ENCODE data around the gene DBNDD1.
A peak's percentile ranks its signal among the peaks of the same experiment; 100 is the strongest.

DBNDD1 gene

DNA sequence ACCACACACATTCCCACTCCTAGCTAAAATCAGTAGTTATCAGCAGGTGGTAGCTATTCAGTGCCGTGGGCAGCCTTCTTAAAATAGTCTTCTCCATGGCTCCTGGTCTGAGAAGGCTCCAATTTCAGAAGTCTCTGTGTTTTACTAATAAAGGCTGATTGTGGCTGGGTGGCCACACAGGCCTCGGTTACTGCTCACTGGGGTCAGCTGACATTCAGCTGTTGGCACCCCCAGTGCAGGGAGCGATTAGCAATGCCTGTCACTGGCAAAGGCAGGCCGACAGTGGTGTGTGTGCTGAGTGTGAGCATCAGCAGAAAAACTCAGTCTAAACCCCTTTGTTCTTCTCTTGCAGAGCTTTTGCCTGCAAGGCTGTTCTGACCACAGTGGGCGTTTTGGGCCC, 16.6 kb upstream of the DBNDD1 start:
- no peak for DNase-seq (ENCODE audit: low read depth)

DNA sequence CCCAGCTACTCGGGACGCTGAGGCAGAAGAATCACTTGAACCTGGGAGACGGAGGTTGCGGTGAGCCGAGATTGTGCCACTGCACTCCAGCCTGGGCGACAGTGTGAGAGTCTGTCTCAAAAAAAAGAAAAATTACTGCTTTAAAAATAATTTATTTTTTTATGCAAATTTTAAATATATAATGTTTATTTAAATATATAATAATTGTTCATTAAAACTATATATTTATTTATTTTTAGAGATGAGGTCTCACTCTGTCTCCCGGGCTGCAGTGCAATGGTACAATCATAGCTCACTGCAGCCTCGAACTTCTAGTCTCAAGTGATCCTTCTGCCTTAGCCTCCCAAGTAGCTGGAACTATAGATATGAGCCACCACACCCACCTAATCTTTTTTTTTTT, 15.2 kb upstream of the DBNDD1 start:
- no peak for DNase-seq (ENCODE audit: low read depth)

DNA sequence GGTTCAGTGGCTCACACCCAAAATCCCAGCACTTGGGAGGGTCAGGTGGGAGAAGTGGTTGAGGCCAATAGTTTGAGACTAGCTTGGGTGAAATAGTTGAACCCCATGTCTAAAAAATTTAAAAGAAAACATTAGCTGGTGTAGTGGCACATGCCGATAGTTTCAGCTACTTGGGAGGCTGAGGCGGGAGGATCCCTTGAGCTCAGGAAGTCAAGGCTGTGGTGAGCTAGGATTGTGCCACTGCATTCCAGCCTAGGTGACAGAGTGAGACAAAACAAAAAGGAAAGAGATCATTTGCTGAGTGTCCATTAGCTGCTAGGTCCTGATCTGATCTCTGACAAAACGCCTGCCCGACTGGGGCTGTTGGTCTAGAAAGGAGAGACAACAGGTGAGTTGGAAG, 14.1 kb upstream of the DBNDD1 start:
- DNase-seq (ENCODE audit: low read depth), result no peak

DNA sequence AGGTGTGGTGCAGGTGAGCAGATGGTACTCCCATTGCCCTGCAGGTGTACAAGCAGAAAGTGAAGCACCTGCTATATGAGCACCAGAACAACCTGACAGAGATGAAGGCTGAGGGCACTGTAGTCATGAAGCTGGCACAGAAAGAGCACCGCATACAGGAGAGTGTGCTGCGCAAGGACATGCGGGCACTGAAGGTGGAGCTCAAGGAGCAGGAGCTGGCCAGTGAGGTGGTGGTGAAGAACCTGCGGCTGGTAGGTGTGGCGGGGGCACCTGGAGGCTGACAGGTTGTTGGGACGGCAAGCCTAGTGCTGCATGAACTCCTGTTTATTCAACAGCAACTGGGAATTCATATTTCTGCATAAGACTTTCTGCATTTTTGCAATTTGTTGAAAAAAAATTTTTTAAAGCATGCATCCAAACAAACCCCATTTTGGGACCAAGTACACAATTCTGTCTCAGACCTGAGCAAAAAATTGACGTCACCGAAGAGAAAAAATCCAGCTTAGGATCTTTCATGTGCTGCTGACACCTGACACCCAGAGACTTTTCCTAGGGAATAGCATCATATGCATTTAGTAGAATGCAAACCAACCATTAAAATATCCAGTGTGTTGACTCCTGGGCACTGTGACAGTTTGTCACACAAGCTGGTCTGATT, 13.5 kb upstream of the DBNDD1 start:
- DNase-seq (ENCODE audit: low read depth), result peak; percentile 21

DNA sequence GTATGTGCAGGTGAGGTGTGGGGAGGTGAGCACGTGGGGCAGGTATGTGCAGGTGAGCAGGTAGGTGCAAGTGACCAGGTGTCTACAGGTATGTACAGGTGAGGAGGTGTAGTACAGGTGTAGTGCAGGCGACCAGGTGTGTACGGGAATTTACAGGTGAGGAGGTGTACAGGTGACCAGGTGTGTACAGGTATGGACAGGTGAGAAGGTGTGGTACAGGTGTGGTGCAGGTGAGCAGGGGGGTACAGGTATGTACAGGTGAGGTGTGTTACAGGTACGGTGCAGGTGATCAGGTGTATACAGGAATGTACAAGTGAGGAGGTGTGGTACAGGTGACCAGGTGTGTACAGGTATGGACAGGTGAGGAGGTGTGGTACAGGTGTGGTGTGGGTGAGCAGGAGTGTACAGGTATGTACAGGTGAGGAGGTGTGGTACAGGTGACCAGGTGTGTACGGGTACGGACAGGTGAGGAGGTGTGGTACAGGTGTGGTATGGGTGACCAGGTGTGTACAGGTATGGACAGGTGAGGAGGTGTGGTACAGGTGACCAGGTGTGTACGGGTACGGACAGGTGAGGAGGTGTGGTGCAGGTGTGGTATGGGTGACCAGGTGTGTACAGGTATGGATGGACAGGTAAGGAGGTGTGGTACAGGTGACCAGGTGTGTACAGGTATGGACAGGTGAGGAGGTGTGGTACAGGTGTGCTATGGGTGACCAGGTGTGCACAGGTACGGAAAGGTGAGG, 12.8 kb upstream of the DBNDD1 start:
- peak; percentile 43 for DNase-seq (ENCODE audit: low read depth)

DNA sequence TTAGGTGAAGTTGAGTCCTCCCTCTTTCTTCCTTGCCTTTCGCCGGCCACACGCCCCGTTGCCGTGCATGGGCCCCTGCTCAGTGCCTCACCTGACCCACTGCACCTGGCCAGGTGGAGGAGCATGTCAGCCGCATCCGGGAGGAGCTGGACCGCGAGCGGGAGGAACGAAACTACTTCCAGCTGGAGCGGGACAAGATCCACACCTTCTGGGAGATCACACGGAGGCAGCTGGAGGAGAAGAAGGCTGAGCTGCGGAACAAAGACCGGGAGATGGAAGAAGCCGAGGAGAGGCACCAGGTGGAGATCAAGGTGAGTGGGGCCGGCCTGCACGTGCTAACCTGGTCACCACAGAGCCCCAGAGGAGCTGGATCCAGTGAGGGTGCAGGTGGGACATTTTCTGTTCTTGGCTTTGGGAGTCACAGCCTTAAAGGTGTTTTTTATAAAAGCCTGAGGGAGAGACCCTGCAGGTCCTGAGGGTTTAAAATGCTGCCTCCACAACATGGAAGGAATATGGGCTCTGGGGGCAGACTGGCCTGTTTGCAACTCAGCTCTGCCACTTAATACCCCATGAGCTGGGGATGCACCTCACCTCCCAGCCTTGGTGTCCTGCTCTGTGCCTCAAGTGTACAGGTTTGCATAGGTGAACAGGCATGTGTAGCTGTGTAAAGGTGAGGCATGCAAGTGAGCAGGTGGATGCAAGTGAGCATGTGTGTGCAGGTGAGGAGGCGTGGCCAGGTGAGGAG, 12.1 kb upstream of the DBNDD1 start:
- DNase-seq (ENCODE audit: low read depth), result no peak

DNA sequence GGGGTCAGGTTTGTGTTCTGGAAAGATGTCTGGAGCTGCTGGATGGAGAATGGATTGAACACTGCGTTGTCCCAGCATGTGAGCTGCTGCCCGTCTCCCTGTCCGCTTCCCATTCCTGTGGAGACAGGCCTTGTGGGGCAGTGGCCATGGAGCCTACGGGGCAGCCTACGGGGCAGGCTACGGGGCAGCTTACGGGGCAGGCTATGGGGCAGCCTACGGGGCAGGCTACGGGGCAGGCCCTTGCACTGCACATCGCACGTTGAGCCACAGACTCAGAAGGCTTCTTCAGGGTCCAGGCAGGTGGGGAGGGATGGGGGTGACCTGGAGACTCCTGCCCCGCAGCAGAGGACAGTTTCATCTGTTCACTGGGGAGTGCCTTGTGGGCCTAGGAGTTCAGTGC, 9.7 kb upstream of the DBNDD1 start:
- no peak for DNase-seq (ENCODE audit: low read depth)

DNA sequence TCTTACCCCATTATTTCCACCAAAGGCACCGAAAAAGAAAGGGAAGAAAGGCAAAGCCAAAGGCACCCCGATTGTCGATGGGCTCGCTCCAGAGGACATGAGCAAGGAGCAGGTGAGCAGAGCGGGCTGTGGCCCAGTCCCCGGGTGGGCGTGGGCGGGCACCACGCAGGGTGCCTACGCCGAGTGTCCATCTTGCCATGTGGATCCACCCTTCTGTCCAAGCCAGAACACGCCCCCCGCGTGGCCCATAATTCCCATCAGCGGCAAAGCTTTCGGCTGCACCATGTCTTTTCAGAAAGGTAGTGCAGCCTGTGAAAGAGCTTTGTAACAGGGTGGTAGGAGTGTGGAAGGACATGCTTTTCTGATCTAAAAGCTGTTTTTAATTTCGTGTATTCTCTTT, 8.4 kb upstream of the DBNDD1 start:
- DNase-seq (ENCODE audit: low read depth), result no peak

DNA sequence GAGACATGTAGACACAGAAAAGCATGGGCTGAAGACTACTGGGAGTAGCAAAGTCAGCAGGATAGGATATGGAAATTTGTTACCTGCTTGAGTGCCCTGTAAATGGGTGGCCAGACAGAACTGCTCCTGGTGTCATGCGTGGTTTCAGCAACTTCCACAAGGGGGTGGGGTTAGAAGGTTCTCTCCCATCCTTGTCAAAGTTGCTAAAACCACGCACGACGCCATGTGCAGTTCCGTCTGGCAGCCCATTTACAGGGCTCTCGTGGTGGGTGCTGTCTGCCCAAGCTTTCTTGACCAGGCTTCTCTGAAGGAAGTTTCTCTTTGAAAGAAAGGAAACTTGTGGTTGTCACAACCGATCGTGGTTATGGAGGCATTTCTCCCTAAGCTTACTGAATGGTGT, 6.9 kb upstream of the DBNDD1 start:
- DNase-seq (ENCODE audit: low read depth), result no peak

DNA sequence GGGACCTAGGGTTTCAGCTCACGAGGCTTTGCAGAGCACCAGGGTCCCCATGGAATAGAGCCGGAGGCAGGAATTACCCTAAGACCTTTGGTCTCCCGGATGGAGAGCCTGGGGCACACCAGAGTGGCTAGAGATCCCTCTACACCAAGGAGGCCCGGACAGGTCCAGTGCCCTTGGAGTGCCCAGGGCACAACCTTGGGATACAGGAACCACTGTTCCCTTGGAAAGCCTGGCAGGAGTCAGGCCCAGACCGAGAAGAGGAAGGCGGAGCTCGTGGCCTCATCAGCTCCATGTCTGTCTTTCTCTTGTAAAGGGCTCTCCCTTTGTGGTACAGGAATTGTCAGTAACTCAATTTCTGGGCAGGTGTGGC, 3.8 kb upstream of the DBNDD1 start:
- no peak for DNase-seq (ENCODE audit: low read depth)

DNA sequence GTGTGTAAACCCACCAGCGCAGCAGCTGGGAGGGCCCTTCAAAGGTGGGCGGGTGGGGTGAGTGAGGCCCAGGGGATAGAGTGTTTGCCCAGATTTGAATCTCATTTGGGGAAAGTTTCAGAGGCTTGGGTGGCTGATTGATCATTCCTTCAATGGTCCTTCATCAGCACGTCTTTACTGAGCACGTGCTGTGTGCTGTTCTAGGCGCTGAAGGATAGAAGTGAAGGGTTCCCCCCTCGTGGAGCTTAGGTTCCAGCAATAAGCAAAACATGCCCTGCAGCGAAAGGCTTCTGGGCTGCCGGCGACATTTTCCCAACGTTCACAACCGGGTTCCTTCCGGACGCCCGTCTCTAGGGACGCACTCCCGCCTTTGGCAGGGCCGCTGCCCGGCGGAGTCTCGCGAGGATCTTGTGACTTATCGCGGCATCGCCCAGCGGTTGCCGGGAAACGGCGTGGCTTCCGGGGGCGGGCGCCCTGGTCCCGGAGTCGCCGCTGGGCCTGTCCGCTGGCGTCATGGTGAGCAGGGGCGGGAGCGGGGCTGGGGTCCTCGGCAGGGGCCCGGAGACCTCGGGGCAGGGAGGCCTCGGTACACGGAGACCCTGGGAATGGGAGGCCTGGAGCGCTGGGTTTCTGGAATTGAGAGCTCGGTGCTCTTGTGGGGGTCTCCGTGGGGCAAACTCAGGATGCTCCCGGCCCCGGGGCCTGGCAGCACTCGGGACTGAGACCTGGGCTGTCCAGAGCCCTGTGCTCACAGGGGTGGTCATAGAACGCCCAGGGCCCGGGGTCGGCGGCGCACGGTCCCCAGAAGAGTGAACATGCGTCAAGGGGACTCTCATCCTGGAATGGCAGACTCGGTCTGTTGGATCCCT, 3.2 kb upstream of the DBNDD1 start:
- peak; percentile 69 for DNase-seq (ENCODE audit: low read depth)

DNA sequence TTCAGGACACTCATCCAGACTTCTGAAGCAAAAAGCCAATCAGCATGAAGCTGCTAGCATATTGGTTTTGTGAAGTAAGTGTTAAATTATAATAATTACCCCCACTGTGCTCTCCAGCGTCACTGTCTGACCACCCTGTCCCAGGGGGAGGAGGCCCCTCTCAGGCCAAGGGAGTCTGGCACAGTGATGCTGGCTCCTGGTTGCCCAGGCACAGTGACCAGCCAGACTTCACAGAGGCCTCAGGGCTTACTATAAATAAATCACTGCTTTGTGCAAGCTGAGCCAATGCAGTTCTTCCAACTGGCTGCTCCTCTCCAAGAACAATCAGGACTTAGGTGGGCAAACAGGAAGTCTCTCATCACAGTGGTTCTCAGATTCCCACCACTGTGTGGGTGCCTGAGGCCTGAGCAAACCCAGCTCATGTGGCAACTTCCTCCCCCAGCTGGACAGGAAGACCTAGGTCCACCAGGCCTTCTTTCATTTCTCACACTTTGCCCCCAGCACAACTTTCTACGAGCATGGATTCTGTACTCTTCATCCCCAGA, 1.7 kb upstream of the DBNDD1 start:
- no peak for DNase-seq (ENCODE audit: low read depth)

DNA sequence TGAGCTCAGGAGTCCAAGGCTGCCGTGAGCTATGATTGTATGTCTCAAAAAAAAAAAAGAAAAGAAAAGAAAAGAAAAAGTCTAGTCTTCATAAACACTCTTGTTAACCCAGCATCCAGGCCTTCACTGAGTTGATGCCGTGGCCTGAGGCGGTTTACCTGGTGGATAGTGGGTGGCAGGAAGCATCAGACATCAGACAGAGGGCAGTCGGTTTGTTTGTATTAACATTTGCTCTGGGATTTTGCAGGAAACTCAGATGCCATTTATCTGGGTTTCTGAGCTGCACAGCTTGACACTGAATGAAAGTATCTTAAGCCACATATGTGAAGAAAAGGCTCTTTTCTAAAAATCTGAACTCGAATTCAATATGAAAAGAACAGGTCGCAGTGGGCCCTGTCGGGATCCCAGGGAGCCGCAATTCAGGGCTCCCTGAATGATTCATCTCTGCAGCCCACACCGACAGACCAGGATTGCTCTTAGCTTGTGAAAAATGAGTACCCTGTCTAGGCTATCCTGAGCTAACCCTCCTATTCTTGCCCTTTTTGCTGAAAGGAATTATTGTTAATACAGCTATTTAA, 1.1 kb upstream of the DBNDD1 start:
- no peak for DNase-seq (ENCODE audit: low read depth)

DNA sequence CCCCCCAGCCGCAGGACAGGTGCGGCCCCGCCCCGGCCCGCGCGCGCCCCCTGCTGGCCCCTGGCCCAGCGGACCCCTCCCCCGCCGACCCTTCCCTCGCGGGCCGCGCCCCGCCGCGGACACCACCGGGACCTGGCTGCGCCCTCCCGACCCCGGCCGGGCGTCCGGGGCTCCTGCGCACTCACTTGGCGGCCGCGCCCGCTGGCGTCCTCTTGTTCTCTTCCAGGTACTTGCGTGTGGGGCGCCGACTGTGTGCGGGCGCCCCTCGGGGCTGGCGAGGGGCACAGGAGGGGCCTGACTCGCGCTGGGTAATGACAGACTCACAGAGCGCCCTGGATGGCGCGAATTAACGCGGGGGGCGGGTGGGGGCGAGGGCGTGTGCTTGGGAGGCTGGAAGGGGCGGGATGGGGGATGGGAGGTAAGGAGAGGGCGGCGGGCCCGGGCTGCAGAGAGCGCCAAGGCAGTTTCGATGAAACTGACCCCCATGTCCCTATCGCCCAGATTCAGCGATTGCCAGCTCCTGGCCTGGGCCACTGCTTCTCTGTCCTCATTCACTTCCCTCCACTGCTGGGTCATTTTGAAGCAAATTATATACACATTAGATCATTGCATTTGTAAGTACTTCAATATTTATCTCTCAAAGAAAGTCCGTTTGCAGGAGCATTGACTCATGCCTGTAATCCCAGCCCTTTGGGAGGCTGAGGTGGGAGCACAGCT, 445 bp upstream of the DBNDD1 start:
- no peak for DNase-seq (ENCODE audit: low read depth)

DNA sequence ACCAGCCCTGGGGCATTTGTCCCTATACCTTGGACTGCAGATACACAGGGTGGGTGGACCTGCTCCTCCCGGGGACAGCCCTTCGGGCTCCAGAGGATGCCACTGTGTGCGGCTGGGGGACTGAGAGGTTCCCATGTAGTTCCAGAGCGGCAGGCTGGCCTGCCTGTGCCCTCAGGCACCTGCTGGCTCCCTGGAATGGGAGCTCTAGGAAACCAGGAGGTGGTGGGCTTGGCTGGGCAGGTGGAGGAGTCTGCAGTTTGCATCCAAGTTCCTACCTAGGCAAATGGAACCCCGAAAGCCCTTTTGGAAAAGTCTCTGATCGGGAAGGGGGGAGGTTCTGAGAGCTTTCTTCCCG, 982 bp downstream of the DBNDD1 start:
- DNase-seq (ENCODE audit: low read depth), result no peak

DNA sequence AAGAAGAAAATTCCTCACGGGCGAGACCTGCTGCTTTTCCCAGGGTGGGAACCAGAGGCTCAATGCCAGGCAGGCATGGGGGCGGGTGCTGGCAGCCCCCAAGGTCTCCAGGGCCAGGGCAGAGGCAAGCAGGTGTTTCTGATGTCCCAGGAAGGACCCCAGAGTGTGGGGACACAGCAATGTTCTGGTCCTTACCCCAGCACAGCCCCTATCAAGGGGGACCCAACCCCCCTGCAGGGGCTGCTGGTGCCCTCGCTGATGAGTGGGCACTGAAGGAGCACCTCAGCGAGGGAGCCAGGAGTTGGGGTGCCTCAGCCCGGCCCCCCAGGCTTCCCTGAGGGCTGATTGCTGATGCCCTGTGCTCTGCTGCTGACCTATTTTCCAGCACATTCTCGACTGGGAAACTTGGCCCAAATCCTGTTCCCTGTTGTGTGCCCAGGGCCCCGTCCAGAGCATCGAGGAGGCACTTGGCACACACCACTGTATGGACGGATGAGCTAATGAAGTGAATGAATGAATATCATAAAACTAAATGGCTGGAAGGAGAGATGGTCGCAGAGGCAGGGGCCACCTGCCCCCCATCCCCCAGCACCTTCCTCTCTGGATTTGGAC, 2.8 kb downstream of the DBNDD1 start:
- no peak for DNase-seq (ENCODE audit: low read depth)

DNA sequence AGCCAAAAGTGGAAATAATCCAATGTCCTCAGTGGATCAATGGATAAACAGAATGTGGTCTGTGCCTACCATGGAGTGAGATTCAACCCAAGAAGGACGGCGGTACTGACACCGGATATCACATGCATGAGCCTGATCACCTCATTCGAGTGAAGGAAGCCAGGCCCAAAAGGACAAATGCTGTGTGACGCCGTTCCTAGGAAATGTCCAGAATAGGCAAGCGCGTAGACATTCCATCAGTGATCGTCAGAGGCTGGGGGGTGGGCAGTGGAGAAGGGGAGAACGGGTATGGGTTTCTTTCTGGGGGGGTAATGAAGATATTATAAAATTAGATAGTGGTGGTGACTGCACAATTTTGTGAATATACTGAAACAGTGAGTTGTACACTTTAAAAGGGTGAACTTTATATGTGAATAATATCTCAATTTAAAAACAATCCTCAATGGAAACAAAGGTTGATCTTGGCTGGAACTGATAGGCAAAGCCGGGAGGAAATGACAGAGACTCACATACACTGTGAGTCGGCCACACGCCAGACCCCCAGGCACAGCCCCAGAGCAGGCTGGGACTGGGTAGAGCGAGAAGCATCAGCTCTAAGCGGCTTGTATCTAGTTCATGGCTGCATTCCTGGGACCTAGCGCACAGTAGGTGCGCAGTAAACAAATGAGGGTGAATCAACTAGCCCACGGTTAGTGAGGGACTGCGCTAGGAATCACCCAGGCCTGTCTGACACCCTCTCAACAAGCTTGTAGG, 3.5 kb downstream of the DBNDD1 start:
- DNase-seq (ENCODE audit: low read depth), result no peak

DNA sequence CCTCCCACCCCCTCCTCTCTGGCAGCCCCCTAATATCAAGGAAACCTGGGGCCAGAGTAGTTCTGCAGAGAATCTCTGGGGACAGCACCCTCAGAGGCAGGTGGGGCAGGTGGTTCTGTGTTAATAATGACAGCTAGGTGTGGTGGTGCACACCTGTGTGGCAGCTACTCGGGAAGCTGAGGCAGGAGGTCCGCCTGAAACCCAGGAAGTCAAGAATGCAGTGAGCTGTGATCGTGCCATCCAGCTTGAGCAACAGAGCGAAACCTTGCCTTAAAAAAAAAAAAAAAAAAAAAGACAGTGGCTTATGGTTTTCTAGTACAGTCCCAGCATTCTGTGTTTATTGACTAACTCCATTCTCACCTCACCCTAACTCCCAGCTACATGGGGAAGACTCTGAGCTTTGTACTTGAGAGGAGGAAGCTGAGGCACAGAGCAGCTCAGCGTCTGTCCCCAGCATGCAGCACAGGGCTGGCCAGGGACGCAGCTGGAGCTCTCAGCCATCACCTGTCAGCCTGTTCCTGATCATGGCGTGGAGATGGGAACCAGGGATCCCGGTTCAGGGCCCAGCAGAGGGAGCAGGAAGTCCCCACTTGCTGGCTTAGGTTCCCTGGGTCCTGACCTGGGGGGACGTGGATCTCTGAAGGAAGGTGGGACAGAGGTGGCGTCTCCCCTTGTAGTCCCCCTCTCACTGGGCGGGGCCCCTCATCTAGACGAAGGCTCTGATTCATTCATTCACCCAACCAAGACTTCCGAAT, 6.1 kb downstream of the DBNDD1 start:
- no peak for DNase-seq (ENCODE audit: low read depth)

DNA sequence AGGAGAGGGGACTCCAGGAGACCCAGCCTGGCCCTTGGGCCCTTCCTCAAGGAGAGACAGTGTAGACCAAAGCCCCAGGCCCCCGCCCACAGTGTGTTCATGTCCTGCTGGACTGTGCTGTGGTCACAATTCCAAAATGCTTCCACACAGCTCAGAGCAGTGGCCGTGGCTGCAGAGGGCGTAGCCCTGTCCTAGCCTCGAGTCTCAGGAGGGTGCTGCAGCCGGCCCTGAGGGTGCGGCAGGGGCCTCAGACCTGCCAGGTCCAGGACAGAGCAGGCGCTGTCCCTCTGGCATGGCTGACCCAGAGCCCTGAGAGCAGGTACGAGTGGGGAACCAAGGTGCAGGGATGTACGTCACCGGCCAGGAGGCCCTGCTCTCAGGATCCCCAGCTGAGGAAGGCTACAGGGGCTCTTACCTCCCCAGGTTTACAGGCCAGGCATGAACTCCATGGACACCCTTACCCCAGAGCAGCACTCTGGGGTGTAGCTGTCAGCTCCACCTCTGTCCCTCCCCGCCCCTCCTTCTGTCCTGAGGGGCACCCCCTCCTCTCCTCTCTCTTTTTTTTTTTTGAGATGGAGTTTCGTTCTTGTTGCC, 7.3 kb downstream of the DBNDD1 start:
- no peak for DNase-seq (ENCODE audit: low read depth)

Data from fibroblast of the conjunctiva (primary cell).